Measurements from ENCODE around the gene SETDB1.

GRCh38 chr1:150905301-150905700 lies 20.9 kb upstream of the SETDB1 start:
- TF ChIP-seq POLR2A (IDR thresholded peaks at IDR 0.05), result no peak
- TF ChIP-seq CTCF (IDR thresholded peaks at IDR 0.05), result no peak
